HEK293 (cell line): Measurements from ENCODE around the gene FOXL2NB.

Experiments used
- CTCF ChIA-PET: fragments of 350-600 bp; formaldehyde crosslinking; extraction: SDS; loops from one replicate; lab custom pipeline; 2021; ENCODE audit warnings: antibody characterized with exemption; lab: Yijun Ruan, JAX
- POLR2A ChIA-PET: fragments of 300-600 bp; formaldehyde crosslinking; extraction: SDS; loops from one replicate; lab custom pipeline; 2020; ENCODE audit warnings: antibody characterized with exemption, inconsistent platforms; lab: Yijun Ruan, JAX
- H3K27ac ChIP-seq: fragments of 200-500 bp; sonication (Bioruptor generic); 2 replicates; pipeline ENCODE4 v1.5.1; 2014; ENCODE audit warnings: low read depth, low read length, control low read depth, inconsistent platforms; ENCODE audit errors: extremely low read depth
- H3K36me3 ChIP-seq, 2 experiments: fragments of 200-500 bp in 1 of 2; sonication (Bioruptor generic) in 1 of 2; 1 replicate in 1 of 2; 2 replicates in 1 of 2; pipeline ENCODE4 v1.5.1; 2014 to 2017; ENCODE audit warnings: inconsistent platforms in 2 of 2, low read length in 2 of 2; ENCODE audit not compliant: control insufficient read depth in 2 of 2, insufficient read depth in 1 of 2
- H3K4me1 ChIP-seq: fragments of 200-500 bp; sonication (Bioruptor generic); 2 replicates; pipeline ENCODE4 v1.5.1; 2014; ENCODE audit warnings: mild to moderate bottlenecking, low read length, inconsistent platforms; ENCODE audit not compliant: control insufficient read depth, insufficient read depth
- H3K4me3 ChIP-seq: 2 replicates; pipeline ENCODE4 v1.5.1; 2011; ENCODE audit warnings: low read depth, mild to moderate bottlenecking, control low read depth, low read length, moderate library complexity
- H3K9me3 ChIP-seq: fragments of 200-500 bp; sonication (Bioruptor generic); 2 replicates; pipeline ENCODE4 v1.5.1; 2014; ENCODE audit warnings: low read depth, low read length, inconsistent platforms; ENCODE audit not compliant: control insufficient read depth, insufficient read depth
- GLIS1 ChIP-seq: fragments of 450-650 bp; formaldehyde crosslinking; IDR thresholded peaks from 2 replicates; pipeline ENCODE4 v1.5.1; 2016; ENCODE audit warnings: missing biosample characterization, missing genetic modification characterization
- REPIN1 ChIP-seq: fragments of 450-650 bp; formaldehyde crosslinking; IDR thresholded peaks from 2 replicates; pipeline ENCODE4 v1.5.1; 2017; ENCODE audit warnings: missing biosample characterization, missing genetic modification characterization, low read depth
- ZBTB1 ChIP-seq: fragments of 450-650 bp; formaldehyde crosslinking; IDR thresholded peaks from 2 replicates; pipeline ENCODE4 v1.5.1; 2016; ENCODE audit warnings: missing biosample characterization, missing genetic modification characterization
- ZBTB10 ChIP-seq: fragments of 450-650 bp; formaldehyde crosslinking; IDR thresholded peaks from 2 replicates; pipeline ENCODE4 v1.5.1; 2016; ENCODE audit warnings: missing biosample characterization, missing genetic modification characterization
- ZBTB6 ChIP-seq: fragments of 450-650 bp; formaldehyde crosslinking; IDR thresholded peaks from 2 replicates; pipeline ENCODE4 v1.5.1; 2017; ENCODE audit warnings: missing biosample characterization, missing genetic modification characterization
- ZBTB7A ChIP-seq: fragments of 450-650 bp; formaldehyde crosslinking; IDR thresholded peaks from 2 replicates; pipeline ENCODE4 v1.5.1; 2016; ENCODE audit warnings: low read depth, missing biosample characterization, missing genetic modification characterization
- ZBTB8A ChIP-seq: fragments of 450-650 bp; formaldehyde crosslinking; IDR thresholded peaks from 2 replicates; pipeline ENCODE4 v1.5.1; 2016; ENCODE audit warnings: missing biosample characterization, missing genetic modification characterization
- ZEB2 ChIP-seq: fragments of 450-650 bp; formaldehyde crosslinking; IDR thresholded peaks from 2 replicates; pipeline ENCODE4 v1.5.1; 2016; ENCODE audit warnings: missing biosample characterization, missing genetic modification characterization
- ZFP3 ChIP-seq: fragments of 450-650 bp; formaldehyde crosslinking; IDR thresholded peaks from 2 replicates; pipeline ENCODE4 v1.5.1; 2016; ENCODE audit warnings: low read depth, missing biosample characterization, missing genetic modification characterization
- ZIC2 ChIP-seq: fragments of 450-650 bp; formaldehyde crosslinking; IDR thresholded peaks from 2 replicates; pipeline ENCODE4 v1.5.1; 2016; ENCODE audit warnings: missing biosample characterization, missing genetic modification characterization
- ZNF114 ChIP-seq: fragments of 450-650 bp; formaldehyde crosslinking; IDR thresholded peaks from 2 replicates; pipeline ENCODE4 v1.5.0; 2017; ENCODE audit warnings: missing biosample characterization, missing genetic modification characterization
- ZNF133 ChIP-seq: fragments of 450-650 bp; formaldehyde crosslinking; IDR thresholded peaks from 2 replicates; pipeline ENCODE4 v1.5.1; 2016; ENCODE audit warnings: missing biosample characterization, missing genetic modification characterization
- ZNF140 ChIP-seq: fragments of 450-650 bp; formaldehyde crosslinking; IDR thresholded peaks from 2 replicates; pipeline ENCODE4 v1.5.1; 2016; ENCODE audit warnings: missing biosample characterization, missing genetic modification characterization
- ZNF146 ChIP-seq: fragments of 450-650 bp; formaldehyde crosslinking; IDR thresholded peaks from 2 replicates; pipeline ENCODE4 v1.5.1; 2016; ENCODE audit warnings: missing biosample characterization, missing genetic modification characterization
- ZNF416 ChIP-seq: fragments of 450-650 bp; formaldehyde crosslinking; IDR thresholded peaks from 2 replicates; pipeline ENCODE4 v1.5.1; 2016; ENCODE audit warnings: missing biosample characterization, missing genetic modification characterization
- ZNF48 ChIP-seq: fragments of 450-650 bp; formaldehyde crosslinking; IDR thresholded peaks from 2 replicates; pipeline ENCODE4 v1.5.1; 2016; ENCODE audit warnings: missing biosample characterization, missing genetic modification characterization
- ZNF501 ChIP-seq: fragments of 450-650 bp; formaldehyde crosslinking; IDR thresholded peaks from 2 replicates; pipeline ENCODE4 v1.5.1; 2016; ENCODE audit warnings: missing biosample characterization, missing genetic modification characterization
- ZNF513 ChIP-seq: fragments of 450-650 bp; IDR thresholded peaks from 2 replicates; pipeline ENCODE4 v1.5.1; 2018; ENCODE audit warnings: missing biosample characterization, missing genetic modification characterization
- ZNF549 ChIP-seq: fragments of 450-650 bp; IDR thresholded peaks from 2 replicates; pipeline ENCODE4 v1.5.1; 2018; ENCODE audit warnings: missing biosample characterization, missing genetic modification characterization, mild to moderate bottlenecking, inconsistent platforms, moderate library complexity
- ZNF555 ChIP-seq: fragments of 450-650 bp; formaldehyde crosslinking; conservative IDR thresholded peaks from 2 replicates; pipeline ENCODE4 v1.5.1; 2017; ENCODE audit warnings: missing biosample characterization, mild to moderate bottlenecking, missing genetic modification characterization, inconsistent platforms
- ZNF571 ChIP-seq: fragments of 450-650 bp; formaldehyde crosslinking; IDR thresholded peaks from 2 replicates; pipeline ENCODE4 v1.5.0; 2017; ENCODE audit warnings: missing biosample characterization, missing genetic modification characterization
- ZNF596 ChIP-seq: fragments of 450-650 bp; IDR thresholded peaks from 2 replicates; pipeline ENCODE4 v1.5.0; 2018; ENCODE audit warnings: missing biosample characterization, mild to moderate bottlenecking, missing genetic modification characterization, moderate library complexity
- ZNF629 ChIP-seq: fragments of 450-650 bp; formaldehyde crosslinking; IDR thresholded peaks from 2 replicates; pipeline ENCODE4 v1.5.1; 2017; ENCODE audit warnings: missing biosample characterization, missing genetic modification characterization
- ZNF776 ChIP-seq: fragments of 450-650 bp; formaldehyde crosslinking; IDR thresholded peaks from 2 replicates; pipeline ENCODE4 v1.5.0; 2017; ENCODE audit warnings: missing biosample characterization, missing genetic modification characterization, borderline replicate concordance

Gene FOXL2NB

GRCh38 chr3:138972941-138973340 lies 25.9 kb downstream of the FOXL2NB start:
- ChIA-PET CTCF (no interaction called here), POLR2A (interaction anchor here (1.3 kb wide), 1 partner anchor 37 kb away, joined by 3 read pairs; no protein-coding TSS in a partner anchor)
- no peak for TF ChIP-seq ZNF549 (tag by site-specific recombination)
- no peak for TF ChIP-seq ZBTB6 (tag by site-specific recombination)
- no peak for TF ChIP-seq ZNF501 (tag by site-specific recombination)
- no peak for TF ChIP-seq ZBTB1 (tag by site-specific recombination)
- no peak for TF ChIP-seq ZNF776 (tag by site-specific recombination)
- TF ChIP-seq ZNF555 (tag by site-specific recombination), result no peak
- no peak for TF ChIP-seq ZNF114
- TF ChIP-seq ZBTB7A (tag by site-specific recombination), result no peak
- TF ChIP-seq ZNF596 (tag by site-specific recombination), result no peak
- no peak for TF ChIP-seq ZNF140
- TF ChIP-seq ZEB2 (tag by site-specific recombination), result no peak
- no peak for TF ChIP-seq ZNF571
- no peak for TF ChIP-seq ZNF48 (tag by site-specific recombination)
- no peak for TF ChIP-seq ZBTB10 (tag by site-specific recombination)
- no peak for TF ChIP-seq ZFP3
- no peak for TF ChIP-seq ZNF416 (tag by site-specific recombination)
- TF ChIP-seq REPIN1 (tag by site-specific recombination), result no peak
- no peak for TF ChIP-seq GLIS1 (tag by site-specific recombination)

GRCh38 chr3:138974462-138974861 lies 27.4 kb downstream of the FOXL2NB start:
- Histone ChIP-seq H3K4me3 (no peak overlapping the region), H3K4me1 (no peaks in the 10 kb centered on the region), H3K9me3 (no peaks in the 10 kb centered on the region), H3K36me3 (no peaks in the 10 kb centered on the region)
- ChIA-PET CTCF (no interaction called here), POLR2A (no interaction called here)
- TF ChIP-seq ZBTB8A (tag by site-specific recombination) (no peak), ZNF629 (no peak), ZNF133 (tag by site-specific recombination) (no peak), ZNF555 (tag by site-specific recombination) (no peak), ZIC2 (tag by site-specific recombination) (no peak), ZNF513 (tag by site-specific recombination) (no peak), ZNF146 (tag by site-specific recombination) (no peak)
- TF ChIP-seq, all 188 proteins: peak for 0
- H3K27ac ChIP-seq, result no peak overlapping the region

More at GRCh38 chr3:138972941-138973340, 25.9 kb downstream of the FOXL2NB start:
- Histone ChIP-seq H3K36me3 (no peaks in the 10 kb centered on the region), H3K27ac (no peak overlapping the region), H3K4me1 (no peaks in the 10 kb centered on the region), H3K9me3 (no peaks in the 10 kb centered on the region), H3K4me3 (no peak overlapping the region)
